Left colon (tissue), 2 donors: ENCODE results near the gene SOX3. TPM values are rescaled to one million over a fixed set of nuclear protein-coding genes. Genes with fewer than 3 reads are reported as not detected.

ENCODE experiments used
- ATAC-seq: fragments of 200-7000 bp; cut with Tn5 transposase; one replicate; pipeline ENCODE4 v1.9.1; 2020; ENCODE audit warnings: mild to moderate bottlenecking, moderate library complexity
- DNase-seq, 2 donors: peaks; one replicate each; pipeline ENCODE4 v3.0.0-alpha.2; 2020
- intact Hi-C, 2 donors: fragments of 100-400 bp; cut with DNase I in 1 of 2; cut with micrococcal nuclease in 1 of 2; formaldehyde crosslinking; loops; one replicate each; pipeline versions ENCODE4 v1.11.2 to v1.14.0; 2022; cut with DNase I, micrococcal nuclease
- total RNA-seq, 2 donors: library from RNA; stranded (reverse); fragmentation: NEBNext Ultra II Directional; extraction: Animal tissue kit (Norgen Biotek cat#: 25700); gene quantifications; one replicate each; pipeline ENCODE4 v1.2.1, GENCODE V29; 2021
- donor health status: DM: no; HTN: no; CAD: no.
- donor health status: DM: yes; HTN: yes; CAD: no.

The SOX3 gene
- total RNA-seq, 2 donors from 2014 or later: not detected

DNA sequence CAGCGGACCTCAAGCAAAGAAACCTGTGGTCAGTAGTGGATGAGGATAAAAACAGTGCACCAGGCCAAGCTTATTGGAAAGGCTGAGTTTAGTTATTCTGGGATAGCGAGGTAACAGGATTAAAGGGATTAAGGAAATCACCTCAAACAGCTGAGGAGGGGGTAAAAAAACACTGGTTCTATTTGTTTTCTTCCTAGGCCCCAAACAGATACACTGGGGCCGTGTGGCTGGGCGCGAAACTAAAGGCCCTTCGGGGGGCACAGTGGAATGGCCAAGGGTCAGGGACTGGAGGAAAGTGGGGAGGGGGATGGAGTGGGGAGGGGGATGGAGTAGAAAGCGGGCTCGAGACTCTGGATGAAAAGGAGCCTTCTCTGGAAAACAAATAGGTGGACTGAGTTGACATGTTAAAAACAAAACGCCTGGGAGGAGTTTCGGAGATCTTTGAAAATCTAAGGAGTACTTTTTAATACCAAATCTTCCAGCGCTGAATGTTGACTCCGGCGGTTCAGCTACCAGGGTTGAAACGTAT is 2.9 kb downstream of the SOX3 start:
- DNase-seq (no peak), ATAC-seq (no peak)
- intact Hi-C loops: no loop called here

DNA sequence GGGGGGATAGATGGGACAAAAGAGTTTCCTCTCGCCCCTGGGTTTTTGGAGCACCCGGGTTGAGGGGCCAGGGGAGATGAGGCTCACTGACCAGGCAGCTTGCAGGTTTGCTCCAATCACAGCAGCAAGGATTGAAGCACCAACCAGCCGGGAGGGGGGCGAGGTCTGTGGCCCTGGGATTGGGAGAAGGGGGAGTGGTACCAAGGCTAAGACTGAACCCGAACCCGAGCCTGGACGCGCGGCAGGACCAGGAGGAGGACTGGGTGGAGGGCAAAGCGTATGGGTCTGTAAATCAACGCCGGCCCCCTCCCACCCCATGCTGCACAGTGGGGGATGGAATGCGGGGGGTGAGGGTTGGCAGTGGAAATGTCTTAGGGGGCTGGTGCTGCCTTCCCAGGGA is 3.5 kb downstream of the SOX3 start:
- DNase-seq: no peak
- intact Hi-C loops: no loop called here
- no peak for ATAC-seq

DNA sequence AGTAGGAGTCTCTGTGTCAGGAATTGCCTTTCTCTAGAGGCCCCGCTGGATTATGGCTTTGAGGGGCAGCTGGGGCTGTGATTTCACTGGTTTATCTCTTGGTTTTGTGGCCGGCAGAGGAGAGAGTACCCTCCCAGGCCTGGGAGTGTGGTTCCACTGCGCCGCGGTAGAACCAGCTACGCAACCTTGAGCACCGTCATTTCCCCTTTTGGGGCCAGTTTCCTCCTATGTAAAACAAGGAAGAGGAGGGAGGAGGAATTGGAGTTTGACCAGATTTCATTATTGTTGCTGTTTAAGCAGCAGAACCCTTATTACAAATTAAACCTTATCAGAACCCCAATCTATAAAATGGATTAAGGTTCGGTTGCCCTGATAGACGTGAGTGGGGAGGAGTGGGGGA is 4.4 kb downstream of the SOX3 start:
- DNase-seq: no peak
- no peak for ATAC-seq
- intact Hi-C loops: no loop called here

DNA sequence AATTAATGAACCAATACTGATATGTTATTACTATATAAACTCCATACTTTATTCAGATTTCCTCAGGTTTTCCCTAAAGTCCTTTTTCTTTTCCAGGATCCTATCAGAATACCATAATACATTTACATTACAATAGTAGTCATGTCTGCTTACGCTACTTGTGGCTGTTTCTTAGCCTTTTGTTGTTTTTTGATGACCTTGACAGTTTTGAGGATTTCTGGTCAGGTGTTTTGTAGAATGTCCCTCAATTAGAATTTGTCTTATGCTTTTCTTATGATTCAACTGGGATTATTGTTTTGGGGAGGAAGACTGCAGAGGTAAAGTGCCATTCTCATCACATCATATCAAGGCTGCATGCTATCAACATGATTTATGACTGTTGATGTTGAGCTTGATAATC is 9.1 kb downstream of the SOX3 start:
- intact Hi-C loops: no loop called here
- no peak for ATAC-seq
- DNase-seq: no peak

DNA sequence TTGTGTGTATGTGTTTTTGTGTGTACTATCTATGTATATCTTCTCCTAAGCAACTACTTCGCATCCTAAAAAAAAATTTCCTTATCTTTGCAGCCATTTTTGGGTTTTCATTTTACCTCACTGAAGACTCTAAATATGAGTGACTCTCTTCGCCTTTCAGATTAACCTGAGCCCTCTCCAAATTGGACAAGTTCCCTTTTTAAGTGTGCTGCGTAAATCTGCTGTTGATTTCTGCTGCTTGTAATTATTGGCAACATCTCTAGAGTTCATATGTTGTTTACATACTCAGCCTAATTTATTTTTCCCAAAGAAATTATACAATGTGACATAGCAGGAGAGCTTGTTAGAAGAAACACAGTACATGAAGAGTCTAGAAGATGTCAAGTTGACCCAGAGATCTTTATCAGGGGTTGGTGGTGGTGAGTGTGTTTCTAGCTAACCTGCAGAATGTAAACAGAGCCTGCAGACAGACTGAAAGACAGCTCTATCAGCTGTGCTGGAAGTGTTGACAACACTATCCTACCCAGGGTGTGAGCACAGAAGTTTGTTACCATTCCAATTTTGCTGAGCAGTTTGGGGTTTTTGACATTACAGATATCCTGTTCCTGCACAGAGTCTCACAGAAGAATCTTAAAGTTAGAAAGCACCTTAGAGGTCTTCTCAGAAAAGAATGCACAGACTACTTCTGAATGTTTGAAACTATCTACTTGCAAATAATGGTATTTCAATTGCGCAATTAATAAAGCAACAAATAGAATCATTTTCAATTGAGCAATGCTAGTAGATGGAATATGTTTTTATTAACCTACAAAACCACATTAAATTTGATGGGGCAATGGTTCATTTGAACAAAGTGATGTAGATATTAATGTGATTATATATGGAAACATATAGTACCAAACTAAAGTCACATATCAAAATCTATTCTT is 12.5 kb downstream of the SOX3 start:
- ATAC-seq (no peak), DNase-seq (no peak)
- intact Hi-C loops: no loop called here

DNA sequence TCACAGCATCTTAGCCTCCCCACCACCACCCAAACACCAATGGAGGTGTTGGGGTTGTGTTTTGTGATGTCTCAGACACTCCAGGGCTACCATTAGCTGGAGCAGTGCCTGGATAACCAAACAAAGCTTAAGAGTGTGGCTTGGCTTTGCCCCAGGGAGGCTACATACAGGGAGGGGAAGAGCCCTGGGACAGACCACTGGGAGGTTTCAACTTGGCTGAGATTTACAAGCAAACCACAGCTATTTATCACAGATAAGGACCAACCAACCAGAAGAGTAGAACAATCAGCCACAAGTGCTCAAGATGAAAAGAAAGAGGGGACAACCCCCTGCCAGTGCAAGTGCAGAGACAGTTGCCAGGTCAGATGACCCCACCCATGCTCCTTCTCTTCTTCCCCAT is 24.1 kb downstream of the SOX3 start:
- DNase-seq: no peak
- intact Hi-C loops: no loop called here
- ATAC-seq: no peak

DNA sequence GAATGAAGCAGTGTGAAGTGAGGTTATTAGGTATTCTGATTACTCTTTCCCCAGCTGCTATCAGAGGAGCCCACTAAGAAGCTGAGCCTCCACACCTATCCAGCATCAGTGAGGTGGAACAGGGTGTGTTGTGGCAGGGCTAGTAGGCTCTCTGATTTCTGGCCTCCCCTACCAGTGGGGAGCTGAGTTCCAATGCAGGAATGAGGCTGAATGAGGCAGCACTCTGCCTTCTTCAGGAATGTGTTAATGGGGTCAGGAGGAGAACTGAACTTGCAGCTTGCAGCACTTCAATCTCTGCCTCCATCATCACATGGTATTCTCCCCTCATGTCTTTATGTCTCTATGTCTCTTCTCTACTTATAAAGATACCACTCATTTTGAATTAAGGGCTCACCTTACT is 26.9 kb downstream of the SOX3 start:
- intact Hi-C loops: no loop called here
- no peak for ATAC-seq
- no peak for DNase-seq

DNA sequence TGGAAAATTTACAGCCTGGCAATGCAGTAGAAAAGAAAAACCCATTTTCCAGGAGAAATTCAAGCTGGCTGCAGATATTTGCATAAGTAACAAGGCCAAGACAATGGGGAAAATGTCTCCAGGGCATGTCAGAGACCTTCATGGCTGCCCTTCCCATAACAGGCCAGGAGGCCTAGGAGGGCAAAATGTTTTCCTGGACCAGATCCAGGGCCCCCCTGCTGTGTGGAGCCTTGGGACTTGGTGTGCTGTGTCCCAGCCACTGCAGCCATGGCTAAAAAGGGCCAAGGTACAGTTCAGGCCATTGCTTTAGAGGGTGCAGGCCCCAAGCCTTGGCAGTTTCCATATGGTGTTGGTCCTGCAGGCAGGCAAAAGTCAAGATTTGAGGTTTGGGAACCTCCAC is 29.8 kb downstream of the SOX3 start:
- ATAC-seq (no peak), DNase-seq (no peak)
- intact Hi-C loops: no loop called here

DNA sequence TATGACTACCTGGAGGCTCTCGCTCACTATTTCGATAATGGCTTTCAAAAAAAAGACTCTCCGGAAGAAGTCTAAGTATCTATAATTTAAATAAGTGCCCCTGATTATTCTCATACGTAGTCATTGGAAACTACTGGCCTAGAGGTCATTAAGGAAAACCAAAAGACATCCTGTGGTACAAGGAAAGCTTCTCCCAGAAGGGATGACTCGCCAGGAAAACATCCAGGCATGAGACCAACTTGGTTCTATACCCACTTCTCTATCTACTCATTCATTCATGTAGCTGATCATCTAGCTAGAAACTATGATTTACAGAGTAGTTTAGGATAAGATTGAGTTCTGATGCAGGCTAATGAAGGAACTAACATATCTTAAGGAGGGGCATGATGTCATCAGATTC is 37.7 kb downstream of the SOX3 start:
- ATAC-seq: no peak
- DNase-seq: no peak
- intact Hi-C loops: no loop called here

Other genes with a start within 250 kb of the SOX3 start
- 10 to 100 TPM; 32.1 to 72.8 TPM for gene LINC00632, start 204.7 kb upstream of the SOX3 start, total RNA-seq